B cell (primary cell): ENCODE measurements around the gene OTUD3.

Source experiments
- EZH2 ChIP-seq: IDR thresholded peaks from 2 replicates; pipeline ENCODE4 v1.6.1; 2012; ENCODE audit warnings: borderline replicate concordance, low read depth, mild to moderate bottlenecking, moderate library complexity, low read length; ENCODE audit not compliant: insufficient read depth, poor library complexity, severe bottlenecking
- TF ChIP-seq, protein P1 (sequence below): fragments of 200-600 bp; IDR thresholded peaks from one replicate; pipeline ENCODE4 v1.8.0; 2022; ENCODE audit warnings: antibody characterized with exemption, mild to moderate bottlenecking

DNA sequence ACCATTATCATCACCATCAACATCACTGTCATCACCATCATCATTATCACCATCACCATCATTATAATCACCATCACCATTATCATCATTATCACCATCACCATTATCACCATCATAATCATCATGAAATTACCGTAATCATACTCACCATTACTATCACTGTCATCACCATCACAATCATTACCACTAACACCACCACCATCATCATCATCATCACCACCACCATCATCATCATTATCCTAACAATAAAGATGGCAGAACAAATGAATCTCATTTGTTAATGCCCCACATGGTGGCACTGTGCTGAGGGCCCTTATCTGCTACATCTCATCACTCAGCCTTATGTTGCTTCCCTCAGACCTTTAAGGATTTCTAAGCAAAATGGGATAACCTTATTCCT, 50.7 kb downstream of the OTUD3 start:
- TF ChIP-seq EZH2 = no peak
- TF ChIP-seq, protein P1, sequence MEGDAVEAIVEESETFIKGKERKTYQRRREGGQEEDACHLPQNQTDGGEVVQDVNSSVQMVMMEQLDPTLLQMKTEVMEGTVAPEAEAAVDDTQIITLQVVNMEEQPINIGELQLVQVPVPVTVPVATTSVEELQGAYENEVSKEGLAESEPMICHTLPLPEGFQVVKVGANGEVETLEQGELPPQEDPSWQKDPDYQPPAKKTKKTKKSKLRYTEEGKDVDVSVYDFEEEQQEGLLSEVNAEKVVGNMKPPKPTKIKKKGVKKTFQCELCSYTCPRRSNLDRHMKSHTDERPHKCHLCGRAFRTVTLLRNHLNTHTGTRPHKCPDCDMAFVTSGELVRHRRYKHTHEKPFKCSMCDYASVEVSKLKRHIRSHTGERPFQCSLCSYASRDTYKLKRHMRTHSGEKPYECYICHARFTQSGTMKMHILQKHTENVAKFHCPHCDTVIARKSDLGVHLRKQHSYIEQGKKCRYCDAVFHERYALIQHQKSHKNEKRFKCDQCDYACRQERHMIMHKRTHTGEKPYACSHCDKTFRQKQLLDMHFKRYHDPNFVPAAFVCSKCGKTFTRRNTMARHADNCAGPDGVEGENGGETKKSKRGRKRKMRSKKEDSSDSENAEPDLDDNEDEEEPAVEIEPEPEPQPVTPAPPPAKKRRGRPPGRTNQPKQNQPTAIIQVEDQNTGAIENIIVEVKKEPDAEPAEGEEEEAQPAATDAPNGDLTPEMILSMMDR = no peak
